Stimulated activated CD8-positive, alpha-beta memory T cell treated with anti-CD3 and anti-CD28 coated beads, Interleukin-2, amount 100 ng/mL, for 1 hour (primary cell): ENCODE measurements around the gene VRK2.
"Not testable (repeated sequence)": the region's sequence is repeated elsewhere in the genome, so short reads cannot be mapped to it uniquely, and the experiment has no call there.

Source experiments
- DNase-seq, 2 donors: peaks; one replicate each; pipeline ENCODE4 v3.0.0-alpha.2; 2020; ENCODE audit warnings: low read depth in 2 of 2

Gene VRK2

DNA sequence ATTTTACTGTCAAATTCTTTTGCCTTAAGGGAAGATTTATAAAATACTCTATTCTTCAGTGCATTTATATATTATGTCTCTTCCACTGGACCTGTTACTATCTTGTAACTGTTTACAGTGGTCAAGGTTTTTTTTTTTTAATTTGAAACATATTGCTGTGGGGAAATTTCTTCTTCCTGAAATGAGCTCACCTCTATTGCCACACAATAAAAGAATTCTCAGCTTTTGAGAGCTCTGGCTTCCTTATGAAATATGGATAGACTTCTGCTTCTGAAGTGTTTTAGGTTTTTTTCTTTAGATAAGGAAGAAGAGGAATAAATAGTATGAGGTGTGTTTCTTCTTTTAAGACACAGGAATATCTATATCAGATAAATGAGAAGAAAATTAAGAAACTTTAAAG, 7.7 kb downstream of the VRK2 start:
- DNase-seq, result no peak

DNA sequence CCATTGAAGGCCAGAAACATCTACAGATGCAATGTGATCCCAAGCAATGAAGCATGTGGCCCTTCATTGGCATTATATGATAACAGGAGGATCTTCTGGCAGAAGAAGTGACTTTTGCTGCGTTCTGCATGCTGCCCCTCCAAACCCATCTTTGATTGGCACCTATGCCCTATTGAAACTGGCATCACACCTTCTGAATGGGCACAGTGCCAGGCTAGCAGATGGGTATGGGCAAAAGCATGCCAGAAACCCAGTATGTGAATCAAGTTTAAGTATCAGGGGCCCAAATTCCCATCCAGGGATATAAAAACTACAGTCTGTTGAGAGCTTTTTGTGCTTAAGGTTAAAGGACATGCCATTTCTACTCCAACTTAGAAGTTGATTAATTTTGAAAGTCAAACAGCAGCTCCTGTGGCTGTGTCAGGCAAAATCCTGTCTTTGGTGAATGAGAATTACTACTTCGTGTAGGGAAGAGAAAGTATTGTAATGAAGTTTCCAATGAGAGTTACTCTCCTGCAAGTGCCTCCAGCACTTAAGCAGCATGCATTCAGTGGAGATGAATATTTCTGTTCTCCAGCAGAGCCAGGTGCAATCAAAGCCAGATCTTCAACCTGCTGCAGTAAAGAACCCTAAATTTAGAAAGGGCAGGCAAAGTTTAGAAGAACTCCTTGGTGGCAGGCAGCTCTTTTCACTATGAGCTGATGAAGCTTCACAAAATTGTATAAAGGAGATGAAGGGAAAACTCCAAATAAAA, 8.6 kb downstream of the VRK2 start:
- no peak for DNase-seq

GRCh38 chr2:58056192-58056916, 9.7 kb downstream of the VRK2 start:
- no peak for DNase-seq

DNA sequence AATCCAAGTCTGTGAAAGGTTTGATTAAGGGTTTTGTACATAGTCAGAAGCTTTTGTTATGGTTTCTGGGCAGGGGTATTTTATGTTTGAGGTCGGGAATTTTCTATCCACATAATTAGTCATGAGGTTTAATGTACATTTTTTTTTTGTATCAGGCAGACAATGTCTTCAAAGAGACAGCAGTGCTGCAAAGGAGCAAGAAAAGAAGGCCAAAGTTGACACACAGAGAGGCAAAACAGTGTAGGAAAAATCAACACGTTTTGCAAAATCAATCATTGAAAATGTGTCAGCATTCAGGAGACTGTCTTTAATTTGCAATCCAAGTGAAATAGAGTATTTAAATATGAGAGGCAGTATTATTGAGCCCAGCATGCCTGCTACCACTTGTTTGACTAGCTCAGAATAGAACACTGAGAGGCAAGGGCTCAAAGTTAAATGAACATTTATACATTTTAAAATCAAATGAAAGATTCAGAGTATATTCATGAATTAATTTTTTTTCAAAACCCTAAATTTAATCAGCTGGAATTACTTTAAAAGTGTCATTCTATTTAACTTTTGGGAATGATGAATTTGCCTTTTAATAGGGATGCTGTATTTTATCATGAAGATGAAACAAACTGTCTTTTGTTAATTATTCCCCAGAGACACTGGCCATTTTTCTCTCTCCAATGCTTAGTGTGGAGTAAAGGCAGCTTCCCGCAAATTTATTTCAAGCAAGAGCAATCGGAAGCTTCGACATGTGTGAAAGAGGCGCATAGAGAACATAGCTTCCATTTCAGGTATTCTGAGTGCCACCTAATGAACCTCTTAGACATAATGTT, 11.3 kb downstream of the VRK2 start:
- no peak for DNase-seq

GRCh38 chr2:58063641-58064040, 17.0 kb downstream of the VRK2 start:
- no peak for DNase-seq

DNA sequence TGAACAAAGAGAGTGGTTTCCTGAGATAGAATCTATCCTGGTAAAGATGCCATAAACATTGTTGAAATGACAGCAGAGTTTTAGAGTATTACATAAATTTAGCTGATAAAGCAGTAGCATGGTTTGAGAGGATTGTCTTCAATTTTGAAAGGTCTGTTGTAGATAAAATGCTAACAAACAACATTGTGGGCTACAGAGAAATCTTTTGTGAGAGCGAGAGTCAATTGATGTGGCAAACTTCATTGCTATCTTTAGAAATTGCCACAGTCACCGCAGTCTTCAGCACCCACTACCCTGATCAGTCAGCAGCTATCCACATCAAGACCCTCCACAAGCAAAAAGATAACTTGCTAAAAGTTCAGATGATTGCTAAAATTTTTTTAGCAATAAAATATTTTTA, 17.5 kb downstream of the VRK2 start:
- DNase-seq, result no peak

GRCh38 chr2:58065248-58065647, 18.6 kb downstream of the VRK2 start:
- DNase-seq, result no peak

GRCh38 chr2:58067001-58067400, 20.4 kb downstream of the VRK2 start:
- DNase-seq, result no peak

GRCh38 chr2:58070765-58071164, 24.2 kb downstream of the VRK2 start:
- DNase-seq, result no peak

DNA sequence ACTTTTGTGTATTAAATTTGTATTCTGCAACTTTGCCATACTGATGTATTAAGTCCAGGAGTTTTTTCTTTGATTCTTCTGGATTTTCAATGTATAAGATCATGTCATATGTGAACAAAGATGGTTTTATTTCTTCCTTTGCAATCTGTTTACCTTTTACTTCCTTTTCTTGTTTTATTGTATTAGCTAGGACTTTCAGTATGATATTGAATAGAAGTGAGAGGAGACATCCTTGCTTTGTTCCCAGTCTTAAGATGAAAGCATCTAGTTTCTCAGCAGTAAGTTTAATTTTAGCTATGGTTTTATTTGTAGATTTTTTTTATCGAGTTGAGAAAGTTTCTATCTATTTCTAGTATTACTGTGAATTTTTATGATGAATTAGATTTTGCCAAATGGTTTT, 25.5 kb downstream of the VRK2 start:
- DNase-seq, result no peak

DNA sequence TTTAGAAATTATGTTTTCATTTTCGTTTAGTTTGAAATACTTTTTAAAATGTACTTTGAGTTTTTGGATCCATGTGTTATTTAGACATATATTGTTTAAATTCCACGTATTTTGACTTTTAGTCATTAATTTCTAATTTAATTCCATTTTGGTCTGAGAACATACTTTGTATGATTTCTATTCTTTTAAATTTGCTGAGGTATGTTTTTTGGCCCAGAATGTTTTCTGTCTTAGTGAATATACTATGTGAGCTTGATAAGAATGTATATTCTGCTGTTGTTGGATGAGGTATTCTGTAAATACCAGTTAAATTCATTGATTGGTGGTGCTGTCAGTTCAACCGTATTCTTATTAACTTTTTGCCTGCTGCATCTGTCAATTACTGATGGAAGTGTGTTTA, 26.4 kb downstream of the VRK2 start:
- DNase-seq, result no peak

- DNase-seq, result no peak
These were observed 27.1 kb downstream of the VRK2 start for GRCh38 chr2:58073751-58074150.

- no peak for DNase-seq
These were observed 34.4 kb downstream of the VRK2 start for GRCh38 chr2:58081000-58081399.

GRCh38 chr2:58089081-58089480, 42.5 kb downstream of the VRK2 start:
- DNase-seq, result no peak

DNA sequence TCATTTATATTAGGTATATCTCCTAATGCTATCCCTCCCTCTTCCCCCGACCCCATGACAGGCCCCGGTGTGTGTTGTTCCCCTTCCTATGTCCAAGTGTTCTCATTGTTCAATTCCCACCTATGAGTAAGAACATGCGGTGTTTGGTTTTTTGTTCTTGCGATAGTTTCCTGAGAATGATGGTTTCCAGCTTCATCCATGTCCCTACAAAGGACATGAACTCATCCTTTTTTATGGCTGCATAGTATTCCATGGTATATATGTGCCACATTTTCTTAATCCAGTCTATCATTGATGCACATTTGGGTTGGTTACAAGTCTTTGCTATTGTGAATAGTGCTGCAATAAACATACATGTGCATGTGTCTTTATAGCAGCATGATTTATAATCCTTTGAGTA, 46.2 kb downstream of the VRK2 start:
- not testable (repeated sequence) for DNase-seq

GRCh38 chr2:58097025-58097424, 50.4 kb downstream of the VRK2 start:
- DNase-seq, result no peak

DNA sequence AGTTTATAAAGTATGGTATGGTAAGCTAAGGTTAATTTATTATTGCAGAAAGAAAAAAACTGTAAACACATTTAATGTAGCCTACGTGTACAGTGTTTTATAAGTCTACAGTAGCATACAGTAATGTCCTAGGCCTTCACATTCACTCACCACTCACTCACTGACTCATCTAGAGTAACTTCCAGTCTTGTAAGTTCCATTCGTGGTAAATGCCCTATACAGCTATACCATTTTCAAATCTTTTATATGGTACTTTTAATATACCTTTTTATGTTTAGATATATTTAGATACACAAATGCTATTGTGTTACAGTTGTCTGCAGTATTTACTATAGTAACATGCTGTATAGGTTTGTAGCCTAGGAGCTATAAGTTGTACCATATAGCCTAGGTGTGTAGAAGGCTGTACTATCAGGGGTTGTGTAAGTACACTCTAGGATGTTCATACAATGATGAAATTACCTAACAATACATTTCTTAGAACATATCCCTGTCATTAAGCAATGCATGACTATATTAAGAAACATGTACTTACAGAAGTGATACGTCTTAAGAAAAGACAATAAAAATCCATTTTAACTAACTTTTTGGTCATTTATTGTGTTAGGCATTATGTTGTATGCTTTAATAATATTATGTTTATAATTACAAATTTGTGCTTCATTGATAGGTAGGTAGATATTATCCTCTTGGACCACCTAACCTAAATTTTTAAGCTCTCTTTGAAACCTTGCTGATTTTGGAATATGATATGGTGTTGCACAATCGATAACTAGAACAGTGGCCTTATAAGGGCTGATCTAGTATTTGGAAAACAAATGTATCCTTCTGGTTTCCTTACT, 51.9 kb downstream of the VRK2 start:
- no peak for DNase-seq

DNA sequence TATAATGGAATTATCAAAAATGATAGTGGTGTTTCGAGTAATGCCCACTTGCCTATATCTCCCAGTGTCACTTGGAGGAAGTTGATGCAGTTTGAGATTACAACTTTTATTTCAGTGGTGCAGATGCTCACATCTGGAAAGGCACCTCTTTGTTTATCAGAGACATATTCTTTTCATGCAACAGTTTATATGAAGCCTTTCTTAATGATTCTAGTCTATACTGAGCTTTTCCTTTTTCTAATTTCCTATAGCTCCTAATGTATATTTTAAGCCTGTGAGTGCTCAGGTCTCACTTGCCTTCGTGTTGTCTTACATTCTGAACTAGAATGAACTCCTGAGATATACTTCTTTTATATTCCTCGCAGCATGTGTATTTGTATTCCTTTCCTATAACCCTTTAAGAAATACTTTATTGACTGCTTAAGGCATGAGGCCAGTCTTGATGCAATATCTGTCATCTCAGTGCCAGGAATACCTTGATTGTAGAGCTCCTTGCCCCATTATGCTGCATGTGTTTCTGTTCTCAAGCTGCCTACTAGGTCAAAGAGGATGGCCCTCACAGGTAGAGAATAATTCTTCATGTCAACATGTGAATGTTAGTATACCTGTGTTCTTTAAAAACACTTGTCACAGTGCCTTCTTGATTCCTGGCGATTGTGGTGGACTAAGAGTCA, 52.6 kb downstream of the VRK2 start:
- no peak for DNase-seq

GRCh38 chr2:58101500-58101899, 54.9 kb downstream of the VRK2 start:
- no peak for DNase-seq

GRCh38 chr2:58106896-58107295, 60.3 kb downstream of the VRK2 start:
- no peak for DNase-seq
